ENCODE results near the gene RHNO1.
"Not testable (repeated sequence)": the region's sequence is repeated elsewhere in the genome, so short reads cannot be mapped to it uniquely, and the experiment has no call there.

RHNO1 gene

DNA sequence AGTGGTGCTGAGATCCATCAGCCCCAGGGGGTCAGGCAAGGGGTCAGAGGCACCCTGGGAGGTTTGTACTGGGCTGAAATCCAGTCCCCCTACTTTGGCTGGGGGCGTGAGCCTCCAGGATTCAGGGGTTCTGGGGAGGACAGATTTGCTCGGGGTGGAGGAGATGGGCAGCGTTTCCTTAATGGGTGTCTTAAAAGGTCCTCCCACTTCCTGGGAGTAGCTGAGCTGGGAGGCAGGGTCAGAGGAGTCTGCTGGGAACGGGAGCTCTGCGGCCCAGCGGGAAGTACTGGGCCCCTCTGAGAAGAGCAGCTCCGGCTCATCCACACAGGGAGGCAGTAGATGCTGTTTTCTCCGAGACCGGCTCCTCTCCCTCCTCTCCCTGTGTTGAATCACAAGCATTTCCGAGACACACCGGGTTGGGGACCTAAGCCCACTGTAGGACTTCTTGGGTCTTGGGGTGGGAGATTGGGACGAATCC lies 18.0 kb upstream of the RHNO1 start:
- no peak for DNase-seq

DNA sequence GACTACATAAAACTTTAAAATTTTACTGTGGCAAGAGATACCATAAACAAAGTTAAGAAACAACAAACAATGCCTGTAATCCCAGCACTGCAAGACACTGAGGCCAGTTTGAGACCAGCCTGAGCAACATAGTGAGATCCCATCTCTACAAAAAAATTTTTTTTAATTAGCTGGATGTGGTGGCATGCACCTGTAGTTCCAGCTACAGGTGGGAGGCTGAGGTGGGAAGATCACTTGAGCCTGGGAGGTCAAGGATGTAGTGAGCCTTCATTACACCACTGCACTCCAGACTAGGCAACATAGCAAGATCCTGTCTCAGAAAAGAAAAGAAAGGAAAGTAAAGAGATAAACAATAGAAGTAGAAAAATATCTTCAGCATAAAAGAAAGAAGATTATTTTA lies 16.9 kb upstream of the RHNO1 start:
- no peak for DNase-seq

DNA sequence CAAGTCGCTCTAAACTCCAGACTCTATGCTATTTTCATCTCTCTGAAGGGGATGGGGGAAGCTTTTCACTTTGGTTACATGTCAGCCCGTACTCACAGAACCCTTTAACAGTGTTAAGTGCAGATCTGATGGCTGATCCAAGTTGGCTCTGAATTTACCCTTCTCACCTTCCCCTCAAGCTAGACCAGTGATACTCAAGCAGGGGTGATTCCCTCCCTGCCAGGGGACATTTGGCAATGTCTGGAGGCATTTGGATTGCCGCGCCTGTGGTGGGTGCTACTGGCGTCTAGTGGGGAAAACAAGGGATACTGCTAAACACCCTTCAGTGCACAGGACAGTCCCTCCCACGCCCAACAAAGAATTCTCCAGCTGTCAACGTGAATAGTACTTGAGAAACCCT lies 14.1 kb upstream of the RHNO1 start:
- DNase-seq = no peak

DNA sequence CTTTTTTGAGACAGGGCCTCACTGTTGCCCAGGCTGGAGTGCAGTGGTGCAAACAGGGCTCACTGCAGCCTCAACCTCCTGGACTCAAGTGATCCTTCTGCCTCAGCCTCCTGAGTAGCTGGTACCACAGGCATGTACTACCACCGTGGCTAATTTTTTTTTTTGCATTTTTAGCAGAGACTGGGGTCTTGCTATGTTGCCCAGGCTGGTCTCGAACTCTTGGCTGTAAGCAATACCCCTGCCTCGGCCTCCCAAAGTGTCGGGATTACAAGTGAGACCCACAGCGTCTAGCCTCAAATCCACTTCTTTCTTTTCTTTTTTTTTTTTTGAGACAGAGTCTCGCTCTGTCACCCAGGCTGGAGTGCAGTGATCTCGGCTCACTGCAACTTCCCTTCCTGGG lies 13.6 kb upstream of the RHNO1 start:
- DNase-seq = not testable (repeated sequence)

DNA sequence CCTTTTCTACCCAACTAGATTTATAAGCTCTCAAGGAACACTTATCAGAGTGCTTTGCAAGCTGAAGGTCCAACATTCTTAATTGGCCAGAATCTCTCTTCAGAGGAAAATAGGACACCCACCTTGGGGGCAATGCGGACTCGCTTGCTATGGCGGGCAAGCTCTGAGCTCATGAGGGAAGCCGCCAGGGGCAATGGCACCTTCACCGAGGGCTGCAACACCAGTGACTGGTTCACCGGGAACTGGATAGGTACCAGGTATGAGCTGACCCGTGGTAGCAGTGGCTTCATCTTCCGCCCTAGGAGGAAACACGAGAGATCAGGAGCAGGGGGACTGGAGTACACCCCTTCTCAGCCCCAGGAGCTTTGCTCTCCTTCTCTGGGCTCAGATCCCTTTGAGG lies 12.8 kb upstream of the RHNO1 start:
- DNase-seq = no peak

DNA sequence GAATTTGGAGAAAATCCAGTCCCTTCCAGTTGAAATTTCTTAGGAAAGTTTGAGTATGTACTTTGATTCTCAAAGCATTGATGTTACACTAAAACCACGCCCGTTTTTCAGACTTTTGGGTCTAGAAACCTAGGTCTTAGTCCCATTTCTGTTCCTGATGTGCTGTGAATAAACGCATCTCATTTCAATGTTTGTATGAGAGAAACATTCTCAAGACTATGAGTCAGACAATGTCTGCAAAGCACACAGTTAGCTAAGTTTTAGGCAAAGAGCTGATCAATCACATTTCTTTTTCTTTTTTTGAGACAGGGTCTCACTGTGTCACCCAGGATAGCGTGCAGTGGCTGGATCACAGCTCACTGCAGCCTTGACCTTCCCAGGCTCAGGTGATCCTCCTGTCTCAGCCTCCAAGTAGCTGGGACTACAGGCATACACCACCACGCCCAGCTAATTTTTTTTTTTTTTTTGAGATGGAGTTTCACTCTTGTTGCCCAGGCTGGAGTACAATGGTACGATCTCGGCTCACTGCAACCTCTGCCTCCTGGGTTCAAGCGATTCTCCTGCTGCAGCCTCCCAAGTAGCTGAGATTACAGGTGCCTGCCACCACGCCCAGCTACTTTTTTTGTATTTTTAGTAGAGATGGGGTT lies 7.9 kb upstream of the RHNO1 start:
- not testable (repeated sequence) for DNase-seq

DNA sequence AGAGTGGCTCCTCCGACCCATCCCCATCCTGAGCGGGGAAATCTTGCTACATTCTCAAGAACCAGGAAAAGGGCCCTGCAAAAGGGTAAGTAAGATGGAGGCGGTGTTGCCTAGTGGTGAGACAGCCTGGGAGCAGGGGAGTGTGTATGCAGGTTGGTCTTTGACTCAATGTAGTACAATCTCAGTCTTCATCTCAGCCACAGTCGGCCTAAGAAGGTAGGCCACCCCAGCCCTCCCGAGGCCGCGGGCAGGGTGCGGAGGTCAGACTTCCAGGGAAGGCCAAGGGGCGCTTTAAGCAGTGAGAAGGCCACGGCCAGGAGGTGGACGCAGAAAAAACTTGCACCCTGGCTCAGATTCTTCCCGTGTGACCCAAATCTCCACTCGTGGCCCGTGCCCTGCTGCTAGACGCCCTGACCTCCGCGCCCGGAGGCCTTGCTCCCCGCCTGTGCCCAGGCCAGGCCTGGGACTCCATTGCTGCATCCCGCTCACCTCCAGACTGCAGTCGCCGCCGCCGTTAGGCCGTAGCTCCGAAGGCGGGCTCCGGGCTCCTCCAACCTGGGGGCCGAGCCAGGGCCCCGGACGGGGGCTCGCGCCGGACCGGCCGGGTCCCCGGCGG lies 484 bp upstream of the RHNO1 start:
- DNase-seq = peak in 2 of 3 experiments; percentile 77 to 91

DNA sequence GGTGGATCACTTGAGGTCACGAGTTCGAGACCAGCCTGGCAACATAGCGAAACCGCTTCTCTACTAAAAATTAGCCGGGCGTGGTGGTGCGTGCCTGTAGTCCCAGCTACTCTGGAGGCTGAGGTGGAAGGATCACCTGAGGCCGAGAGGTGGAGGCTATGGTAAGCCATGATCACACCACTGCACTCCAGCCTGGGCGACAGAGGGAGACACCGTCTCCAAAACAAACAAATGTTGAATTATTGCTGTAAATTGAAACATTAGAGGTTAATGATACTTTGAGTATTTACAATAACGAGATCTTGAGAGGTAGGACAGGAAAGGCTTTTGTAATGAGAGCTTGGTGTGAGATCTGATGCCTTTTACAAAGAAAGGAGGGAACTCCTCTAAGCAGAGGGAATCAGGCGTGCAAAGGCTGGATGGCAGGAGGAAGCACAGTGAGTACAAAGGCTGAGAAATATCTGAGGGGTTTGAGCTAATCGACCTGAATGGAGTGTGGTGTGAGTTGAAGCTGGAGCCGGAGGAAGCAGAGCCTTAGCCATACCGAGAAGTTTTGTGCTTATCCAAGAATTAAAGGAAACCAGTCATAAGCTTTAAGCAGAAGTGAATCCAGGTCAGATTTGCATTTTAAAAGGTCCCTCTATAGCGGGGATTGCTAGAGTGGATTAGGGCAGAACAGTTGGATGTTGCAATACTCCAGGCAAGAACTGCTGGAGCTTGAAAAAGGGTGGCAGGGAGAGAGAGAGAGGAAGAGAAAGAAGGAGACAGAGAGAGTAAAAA lies 1.1 kb downstream of the RHNO1 start:
- peak; percentile 55 to 86 (median 74) for DNase-seq

DNA sequence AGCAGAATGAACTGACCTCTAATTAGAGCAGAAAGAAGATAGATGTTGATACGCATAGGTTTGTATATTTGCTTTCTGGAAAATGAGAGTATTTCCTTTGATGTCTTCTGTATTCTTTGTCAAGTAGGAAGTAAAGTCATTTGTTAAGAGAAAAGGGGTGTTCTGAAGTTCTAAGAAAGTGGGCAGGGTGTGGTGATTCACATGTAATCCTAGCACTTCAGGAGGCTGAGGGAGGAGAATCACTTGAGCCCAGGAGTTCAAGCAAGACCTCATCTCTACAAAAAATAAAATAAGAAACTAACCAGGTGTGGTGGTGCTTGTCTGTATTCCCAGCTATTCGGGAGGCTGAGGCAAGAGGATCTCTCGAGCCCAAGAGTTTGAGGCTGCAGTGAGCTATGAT lies 2.8 kb downstream of the RHNO1 start:
- DNase-seq = no peak

DNA sequence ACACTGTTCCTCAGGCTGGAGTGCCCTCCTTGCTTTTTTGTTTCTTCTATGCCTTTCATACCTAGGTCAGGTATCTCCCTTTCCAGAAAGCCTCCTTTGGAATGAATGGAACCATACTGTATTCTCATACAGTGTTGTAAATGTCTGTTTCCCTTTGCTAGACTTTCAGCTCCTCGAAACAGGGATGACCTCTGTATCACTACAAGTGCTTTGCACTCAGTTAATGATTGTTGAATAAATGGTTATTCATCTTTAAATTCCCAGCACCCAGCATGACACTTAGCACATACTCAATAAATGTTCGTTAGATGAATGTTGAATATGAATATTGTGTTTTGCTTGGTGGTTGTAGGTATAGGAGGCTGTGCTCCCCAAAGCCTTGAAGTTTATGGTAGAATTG lies 7.8 kb downstream of the RHNO1 start:
- no peak for DNase-seq

DNA sequence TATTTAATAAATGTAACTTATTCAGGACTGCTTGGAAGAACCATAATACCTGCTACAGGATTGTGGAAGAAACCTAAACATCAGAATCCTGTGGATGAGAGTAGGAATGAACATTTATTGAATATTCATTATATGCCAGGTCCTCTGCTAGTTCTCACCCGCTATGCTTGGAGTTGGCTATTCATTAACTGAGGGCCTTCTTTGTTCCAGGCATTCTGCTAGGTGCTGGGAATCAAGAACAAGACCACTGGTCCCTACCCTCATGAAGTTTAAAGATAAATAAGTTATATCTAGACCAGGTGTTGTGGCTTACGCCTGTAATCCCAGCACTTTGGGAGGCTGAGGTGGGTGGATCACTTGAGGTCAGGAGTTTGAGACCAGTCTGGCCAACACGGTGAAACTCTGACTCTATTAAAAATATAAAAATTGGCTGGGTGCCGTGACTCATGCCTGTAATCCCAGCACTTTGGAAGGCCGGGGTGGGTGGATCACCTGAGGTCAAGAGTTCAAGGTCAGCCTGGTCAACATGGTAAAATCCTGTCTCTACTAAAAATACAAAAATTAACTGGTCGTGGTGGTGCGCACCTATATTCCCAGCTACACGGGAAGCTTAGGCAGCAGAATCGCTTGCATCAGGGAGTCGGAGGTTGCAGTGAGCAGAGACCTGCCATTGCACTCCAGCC lies 9.9 kb downstream of the RHNO1 start:
- DNase-seq = no peak

DNA sequence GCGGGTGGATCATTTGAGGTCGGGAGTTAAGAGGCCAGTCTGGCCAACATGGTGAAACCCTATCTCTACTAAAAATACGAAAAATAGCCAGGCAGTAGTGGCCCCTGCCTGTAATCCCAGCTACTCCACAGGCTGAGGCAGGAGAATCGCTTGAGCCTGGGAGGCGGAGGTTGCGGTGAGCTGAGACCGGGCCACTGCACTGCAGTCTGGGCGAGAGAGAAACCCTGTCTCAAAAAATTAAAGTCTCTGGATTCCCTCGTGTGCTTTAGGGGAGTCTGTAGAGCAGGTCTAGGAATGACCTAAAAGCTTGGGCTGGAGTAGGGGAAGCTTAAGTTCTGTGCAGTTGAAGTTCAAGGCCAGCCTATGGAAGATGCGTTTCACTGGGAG lies 13.0 kb downstream of the RHNO1 start:
- no peak for DNase-seq

DNA sequence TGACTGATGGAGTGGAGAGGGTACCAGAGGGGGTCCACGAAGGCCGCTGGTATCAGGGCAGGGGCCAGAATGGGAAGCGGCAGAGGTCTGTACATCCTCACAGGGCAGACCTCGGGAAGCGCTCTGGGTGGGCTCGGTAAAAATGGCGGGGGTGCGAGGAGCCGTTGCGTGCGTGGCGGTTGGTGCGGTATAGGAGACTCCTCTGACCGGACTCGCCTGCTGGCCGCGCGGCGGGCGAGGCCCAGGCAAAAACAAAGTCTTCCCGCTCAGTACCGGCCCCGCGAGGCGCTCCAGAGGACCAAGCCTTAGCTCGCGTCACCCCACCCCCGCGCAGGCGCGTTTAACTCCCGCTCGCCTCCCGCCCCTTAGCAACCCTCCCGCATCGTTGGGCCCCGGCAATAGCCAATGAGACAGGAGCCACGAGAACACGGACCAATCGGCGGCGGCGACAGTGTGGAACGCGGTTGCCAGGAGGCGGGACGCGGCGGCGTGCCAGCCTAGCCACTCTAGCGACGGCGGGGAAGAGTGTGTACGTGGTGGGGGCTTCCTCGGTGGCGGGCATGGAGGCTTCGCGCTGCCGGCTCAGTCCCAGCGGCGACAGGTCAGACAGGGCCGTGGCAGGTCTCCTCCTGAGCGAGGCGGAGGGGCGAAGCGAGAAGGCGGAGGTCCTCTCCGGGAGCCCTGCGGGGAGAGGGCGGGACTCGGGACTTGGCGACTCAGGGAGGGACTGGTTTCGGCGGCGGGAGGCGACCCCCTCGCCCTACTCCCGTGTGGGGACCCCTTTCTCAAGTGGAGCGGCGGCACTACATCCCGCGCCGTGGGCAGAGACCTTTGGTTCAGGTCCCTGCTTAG lies 13.6 kb downstream of the RHNO1 start, which contains the start of gene TULP3:
TSS of gene TULP3 (plus strand) at position 504 of the 852 bp plus-strand sequence. CDS start at position 561, 57 bp downstream.
- peak; percentile 96 to 100 (median 99) for DNase-seq

DNA sequence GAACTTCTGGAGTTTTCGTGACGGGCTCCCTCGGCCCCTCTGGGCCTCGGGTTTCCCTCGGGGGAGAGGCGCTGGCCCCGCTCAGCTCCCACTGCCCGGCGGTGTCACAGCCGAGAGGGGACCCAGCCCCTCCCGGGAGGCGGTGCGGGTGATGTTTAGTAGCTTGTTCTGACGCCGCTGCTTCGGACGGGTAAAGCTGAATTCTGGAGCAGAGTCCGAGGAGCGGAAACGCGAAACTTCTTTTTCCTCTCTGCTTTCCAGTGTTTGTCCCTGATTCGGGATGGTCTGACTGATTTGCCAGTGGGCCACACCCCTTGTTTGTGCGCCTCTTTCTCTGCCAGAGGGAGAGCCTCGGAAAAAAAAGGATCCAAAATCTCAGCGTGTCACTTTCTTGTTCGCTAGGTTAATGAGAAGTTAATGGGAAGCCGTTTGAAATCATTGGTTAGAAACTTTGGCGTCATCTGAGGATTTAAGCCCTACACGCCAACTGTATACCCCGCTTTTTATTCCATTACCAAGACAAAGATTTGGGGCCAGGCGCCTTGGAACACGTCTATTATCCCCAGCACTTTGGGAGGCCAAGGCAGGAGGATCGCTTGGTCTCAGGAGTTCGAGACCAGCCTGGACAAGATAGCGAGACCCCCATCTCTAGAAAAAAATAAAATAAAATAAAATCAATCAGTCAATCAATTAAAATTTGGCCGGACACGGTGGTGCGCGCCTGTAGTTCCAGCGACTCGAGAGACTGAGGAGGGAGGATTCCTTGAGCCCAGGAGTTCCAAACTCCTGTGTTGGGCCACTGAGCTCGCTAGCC lies 14.4 kb downstream of the RHNO1 start:
- DNase-seq = peak; percentile 23 to 87 (median 86)

DNA sequence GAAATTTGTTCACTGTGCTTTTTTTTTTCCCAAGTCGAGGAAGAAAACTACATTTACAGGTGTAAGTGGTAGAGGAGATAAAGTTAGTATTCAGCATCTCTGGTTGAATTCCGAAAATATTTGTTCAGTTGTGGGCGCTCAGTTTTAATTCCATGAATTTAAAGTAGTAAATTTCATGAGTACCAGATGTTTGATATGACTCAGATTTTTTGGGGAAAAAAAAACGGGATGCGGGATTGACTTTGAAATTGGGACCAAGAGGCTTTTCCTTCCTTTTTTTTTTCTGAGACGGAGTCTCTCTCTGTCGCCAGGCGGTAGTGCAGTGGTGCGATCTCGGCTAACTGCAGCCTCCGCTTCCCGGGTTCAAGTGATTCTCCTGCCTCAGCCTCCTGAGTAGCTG lies 15.2 kb downstream of the RHNO1 start:
- DNase-seq = no peak

DNA sequence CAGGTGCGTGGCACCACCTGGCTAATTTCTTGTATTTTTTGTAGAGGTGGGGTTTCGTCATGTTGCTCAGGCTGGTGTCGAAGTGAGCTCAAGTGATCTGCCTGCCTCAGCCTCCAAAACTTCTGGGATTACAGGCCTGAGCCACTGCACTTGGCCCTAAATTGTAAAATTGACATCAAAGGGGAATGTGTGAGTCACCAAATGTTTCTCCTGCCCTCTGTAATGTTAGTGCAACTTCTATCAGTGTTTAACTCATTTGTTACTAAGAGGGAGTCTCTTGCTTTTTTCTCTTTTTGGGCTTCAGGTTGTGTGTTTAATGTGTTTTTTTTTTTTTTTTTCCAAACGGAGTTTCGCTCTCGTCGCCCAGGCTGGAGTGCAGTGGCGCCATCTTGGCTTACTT lies 16.0 kb downstream of the RHNO1 start:
- DNase-seq = no peak

DNA sequence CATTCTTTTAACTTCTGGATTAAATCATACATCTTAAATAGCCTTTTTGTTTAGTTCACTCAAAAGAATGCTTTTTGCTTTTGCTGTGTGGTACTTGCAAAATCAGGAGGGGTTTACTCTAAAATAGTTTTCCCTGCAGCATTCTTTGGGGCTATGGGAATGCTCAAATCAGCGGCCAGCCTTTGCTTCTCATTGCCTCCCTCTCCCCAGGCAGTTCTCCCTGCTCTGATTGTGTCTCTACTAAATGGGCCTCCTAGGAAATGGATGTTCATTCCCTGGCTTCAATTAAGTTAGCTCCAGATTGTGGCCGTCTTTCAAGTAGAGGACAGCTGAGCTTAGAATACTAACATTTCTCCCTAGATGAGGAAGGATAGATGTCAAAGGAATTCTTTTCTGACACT lies 18.0 kb downstream of the RHNO1 start:
- DNase-seq = no peak

DNA sequence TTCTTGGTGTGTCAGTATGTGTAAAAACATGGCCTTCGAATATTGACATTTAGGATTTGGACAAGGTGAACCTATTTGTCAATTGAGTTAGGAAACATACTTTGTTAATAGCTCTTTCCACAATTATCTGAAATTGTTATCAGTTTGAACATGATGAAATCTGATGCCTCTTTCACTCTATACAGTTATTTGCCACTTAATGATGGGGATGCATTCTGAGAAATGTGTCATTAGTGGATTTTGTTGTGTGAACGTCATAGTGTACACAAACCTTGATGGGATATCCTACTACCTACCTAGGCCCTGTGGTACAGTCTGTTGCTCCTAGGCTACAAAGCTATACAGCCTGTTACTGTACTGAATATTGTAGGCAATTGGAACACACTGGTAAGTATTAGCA lies 18.5 kb downstream of the RHNO1 start:
- no peak for DNase-seq

DNA sequence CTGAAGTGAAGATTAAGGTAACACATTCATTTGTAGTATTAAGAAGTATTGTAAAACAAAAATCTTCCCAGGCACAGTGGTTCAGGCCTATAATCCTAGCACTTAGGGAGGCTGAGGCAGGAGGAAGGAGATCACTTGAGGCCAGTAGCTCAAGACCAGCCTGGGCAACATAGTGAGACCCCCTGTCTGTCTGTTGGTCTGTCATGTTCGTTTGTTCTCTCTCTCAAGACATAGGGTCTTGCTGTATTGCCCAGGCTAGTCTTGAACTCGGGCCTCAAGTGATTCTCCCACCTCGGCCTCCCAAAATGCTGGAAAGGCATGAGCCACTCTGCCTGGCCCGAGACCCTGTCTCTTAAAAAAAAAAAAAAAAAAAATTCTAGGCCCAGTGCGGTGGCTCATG lies 20.4 kb downstream of the RHNO1 start:
- no peak for DNase-seq

DNA sequence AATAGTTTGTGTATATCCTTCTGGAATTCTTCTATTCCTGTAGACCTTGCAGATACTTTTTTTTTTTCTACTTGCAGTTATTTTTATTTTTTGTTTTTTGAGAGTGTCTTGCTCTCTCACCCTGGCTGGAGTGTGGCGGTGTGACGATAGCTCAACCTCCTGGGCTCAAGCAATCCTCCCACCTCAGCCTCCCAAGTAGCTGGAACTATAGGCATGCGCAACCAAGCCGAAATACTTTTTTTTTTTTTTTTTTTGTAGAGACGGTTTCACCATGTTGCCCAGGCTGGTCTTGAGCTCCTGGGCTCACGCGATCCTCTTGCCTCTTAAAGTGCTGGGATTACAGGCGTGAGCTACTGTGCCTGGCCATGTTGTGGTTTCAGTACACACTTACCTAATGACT lies 23.6 kb downstream of the RHNO1 start:
- no peak for DNase-seq

DNA sequence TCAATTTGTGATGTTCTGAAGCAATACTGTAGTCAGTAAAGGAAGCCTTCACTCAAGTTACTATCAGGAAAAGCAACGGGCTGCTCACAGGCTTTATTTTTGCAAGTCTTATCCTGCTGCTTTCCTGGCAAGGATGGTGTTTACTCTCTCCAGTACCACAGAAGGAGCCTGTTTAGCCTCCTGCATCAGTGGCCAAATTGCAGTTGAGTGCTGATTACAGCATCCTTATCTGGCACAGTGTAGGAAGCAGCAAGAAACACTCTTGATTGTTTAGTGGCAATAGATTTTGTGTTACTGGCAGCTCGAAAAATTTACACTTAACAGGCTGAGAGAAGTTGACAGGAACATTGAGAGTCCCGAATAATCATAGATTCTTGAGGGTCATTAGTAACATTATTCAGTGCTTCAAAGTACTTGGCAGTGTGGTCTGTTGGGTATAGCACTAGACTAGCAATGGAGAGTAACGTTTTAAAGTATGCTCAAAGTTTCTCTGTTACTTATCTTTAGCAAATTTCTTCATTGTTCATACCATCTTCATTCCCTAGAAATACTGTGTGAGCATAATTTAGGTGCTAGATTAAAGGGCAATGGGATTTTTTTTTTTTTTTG lies 25.4 kb downstream of the RHNO1 start:
- peak in 2 of 3 experiments; percentile 30 to 77 for DNase-seq

Measured in NCI-H1417 (cell line).